ENCODE data around the gene ARFGAP3.
A peak's percentile ranks its signal among the peaks of the same experiment; 100 is the strongest.
"Not testable (repeated sequence)": the region's sequence is repeated elsewhere in the genome, so short reads cannot be mapped to it uniquely, and the experiment has no call there.

ARFGAP3 gene

DNA sequence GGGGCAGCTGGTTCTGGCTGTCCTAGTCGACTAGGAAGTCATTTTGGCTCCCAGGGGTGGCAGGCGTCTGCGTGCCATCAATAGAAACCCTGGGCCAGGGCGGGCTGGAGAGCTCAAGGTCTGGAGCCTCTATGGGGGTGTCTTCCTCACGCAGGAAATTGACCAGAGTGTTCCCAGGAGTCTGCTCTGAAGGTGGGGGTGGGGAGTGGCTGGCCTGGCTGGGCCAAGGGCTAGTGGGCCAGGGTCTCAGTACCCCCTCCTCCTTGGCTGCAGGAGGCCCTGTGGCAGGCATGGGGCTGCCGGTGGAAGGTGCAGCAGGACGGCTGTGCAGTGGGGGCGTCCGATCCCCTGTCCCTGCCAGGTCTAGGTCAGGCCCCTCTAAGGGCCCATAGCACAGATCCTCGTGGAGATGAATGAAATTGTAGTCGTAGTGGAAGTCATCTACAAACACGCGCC, 64.6 kb downstream of the ARFGAP3 start:
- DNase-seq: no peak

DNA sequence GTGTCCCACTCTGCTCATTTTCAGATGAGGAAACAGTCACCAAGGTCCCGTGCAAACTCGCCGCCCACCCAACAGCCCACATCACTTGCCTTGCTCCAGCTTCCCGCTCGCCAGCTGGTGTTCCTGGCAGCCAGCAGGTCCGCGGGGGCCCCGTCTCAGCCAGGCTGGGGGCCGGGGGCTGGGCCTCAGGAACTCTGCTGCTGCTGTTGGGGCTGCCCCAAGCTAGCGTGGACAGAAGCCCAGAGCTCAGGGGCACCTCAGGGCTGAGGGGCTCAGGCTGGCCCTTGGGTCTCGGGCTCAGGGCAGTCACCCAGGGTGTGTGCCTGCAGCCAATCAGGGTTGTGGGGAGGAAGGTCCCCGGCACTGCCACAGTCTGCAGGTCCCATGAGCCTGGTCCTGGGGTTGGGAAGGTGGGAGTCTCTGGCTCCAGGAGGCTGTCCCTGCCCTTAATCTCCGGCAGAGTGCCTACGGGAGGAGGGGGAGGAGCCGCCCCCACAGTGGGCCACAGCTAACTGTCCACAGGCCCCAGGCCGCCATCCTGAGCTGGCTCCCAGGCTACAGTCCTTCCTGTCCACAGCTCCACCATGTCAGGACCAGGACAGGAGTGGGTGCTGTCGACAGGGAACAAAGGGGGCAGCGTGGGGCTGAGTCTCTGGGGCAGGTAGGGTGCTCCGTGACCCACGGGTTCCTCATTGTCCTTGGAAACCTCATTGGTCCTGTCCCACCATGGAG, 65.2 kb downstream of the ARFGAP3 start:
- no peak for DNase-seq

DNA sequence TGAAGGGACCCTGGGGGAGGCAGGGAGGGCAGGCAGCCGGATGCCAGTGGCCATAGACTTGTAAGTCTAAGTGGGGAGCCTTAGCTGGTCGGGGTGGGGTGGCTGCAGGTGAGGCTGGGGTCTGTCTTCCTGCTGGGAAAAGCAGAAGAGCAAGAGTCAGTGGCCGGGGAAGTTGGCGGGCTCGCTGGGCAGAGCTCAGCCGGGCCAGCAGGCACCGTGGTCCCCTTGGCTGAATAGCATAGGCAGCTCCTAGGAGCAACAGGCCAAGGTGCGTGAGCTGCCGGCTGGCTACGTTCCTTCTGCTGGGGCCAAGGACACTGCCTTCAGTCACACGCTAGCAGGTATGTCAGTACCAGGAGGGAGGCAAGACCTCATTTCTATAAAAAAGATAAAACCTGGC, 68.6 kb downstream of the ARFGAP3 start:
- DNase-seq: no peak

DNA sequence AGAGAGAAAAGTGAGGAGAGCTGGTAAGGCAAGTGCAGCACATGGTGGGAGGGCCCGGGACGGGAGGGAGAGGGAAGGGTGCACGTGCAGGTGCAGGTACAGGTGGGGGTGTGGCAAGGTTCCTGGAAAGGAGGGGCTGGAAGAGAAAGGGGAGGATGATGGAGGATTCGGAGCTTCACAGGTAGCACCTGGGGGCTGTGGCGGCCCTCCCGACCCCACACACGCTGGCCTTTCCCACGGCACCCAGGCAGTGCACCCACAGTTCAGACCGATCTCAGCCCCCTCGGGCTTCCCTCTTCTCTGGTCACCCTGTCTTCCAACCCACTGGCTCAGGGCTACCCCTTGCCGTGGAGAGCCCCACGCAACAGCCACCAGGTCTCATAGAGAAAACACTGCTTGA, 69.1 kb downstream of the ARFGAP3 start:
- no peak for DNase-seq

DNA sequence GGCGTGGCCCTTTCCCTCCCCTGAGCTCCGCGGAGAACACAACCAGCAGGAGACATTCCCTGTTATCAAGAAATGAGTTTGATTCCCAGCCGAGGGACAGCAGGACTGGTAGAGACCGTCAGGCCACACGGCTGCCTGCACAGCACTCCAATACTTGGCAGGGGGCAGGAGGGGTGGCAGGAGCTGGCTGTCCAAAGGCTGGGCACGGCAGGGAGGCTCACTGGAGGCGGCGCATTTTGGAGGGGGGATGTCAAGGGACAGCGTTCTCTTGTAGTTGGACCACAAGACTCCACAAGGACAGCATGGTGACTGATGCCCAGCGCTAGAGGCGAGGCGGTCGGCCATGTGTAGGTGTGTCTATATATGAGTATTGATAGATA, 69.7 kb downstream of the ARFGAP3 start:
- DNase-seq: no peak

DNA sequence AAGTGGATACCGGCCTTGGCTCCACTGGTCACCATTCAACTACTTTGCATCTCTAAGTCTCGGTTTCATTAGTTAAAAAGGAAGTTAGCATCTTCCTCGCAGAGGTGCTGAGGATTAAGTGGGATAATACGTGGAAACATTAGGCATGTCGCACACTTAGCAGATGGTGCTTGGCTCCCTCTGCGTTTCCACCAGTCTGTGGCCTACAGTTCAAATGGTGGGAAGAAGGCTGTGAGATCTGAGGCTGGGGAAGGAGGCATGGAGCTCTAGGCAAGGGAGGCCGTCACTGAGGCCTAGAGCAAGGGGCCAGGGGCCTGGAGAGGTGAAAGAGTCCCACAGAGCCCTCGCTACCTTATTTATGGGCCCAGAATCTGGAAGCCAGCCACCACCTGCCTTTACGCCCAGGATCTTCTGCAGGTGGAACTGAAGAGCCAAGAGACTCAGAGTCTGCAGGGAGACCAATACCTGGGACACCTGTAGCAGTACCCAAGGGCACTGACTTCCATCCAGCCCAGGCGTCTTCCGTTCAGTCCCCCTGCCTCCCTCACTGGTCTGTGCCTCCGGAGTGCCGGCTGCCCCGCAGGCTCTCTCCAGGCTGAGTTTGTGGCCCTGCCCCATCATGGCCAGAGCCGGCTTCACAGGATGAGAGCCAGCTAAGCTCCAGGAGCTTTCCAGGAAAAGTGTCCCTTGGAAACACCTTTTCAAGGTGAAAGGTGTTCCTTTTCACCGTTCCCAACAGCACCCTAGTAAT, 70.3 kb downstream of the ARFGAP3 start:
- no peak for DNase-seq

DNA sequence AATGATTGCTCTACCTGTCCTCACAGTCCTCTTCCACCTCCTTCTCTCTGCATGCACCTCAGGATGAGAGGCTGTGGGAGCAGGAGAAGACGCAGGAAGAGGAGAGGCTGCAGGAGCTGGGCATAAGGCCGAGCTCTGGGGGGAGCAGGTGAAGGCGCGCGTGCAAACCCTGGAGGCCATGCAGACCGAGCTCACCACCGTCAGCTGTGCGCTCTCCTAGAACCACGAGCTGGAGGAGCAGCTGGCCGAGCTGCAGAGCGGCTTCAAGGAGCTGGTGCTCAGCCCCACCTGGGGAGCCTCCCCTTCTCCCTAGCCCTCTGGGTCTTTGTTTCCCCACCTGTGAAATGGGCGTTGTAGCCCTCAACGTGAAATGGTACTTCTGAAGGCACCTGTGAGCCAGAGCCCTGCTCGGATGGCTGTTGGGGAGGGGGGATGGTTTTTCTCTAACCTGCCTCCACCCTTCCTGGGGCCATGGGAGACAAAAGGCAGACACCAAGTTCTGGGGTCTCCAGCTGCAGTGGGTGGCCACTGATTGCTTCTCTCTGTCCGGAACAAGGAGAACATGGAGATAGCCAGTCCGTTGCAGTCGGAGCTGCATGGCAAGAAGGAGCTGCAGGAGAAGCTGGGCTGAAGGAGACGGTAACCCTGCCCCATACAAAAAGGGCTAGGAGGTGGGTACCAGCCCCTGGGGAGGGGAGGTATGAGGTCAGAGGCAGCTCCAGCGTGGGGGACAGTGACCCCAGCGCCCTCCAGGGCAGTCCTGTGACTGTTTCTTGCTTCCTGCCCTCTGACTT, 71.2 kb downstream of the ARFGAP3 start:
- DNase-seq: no peak

DNA sequence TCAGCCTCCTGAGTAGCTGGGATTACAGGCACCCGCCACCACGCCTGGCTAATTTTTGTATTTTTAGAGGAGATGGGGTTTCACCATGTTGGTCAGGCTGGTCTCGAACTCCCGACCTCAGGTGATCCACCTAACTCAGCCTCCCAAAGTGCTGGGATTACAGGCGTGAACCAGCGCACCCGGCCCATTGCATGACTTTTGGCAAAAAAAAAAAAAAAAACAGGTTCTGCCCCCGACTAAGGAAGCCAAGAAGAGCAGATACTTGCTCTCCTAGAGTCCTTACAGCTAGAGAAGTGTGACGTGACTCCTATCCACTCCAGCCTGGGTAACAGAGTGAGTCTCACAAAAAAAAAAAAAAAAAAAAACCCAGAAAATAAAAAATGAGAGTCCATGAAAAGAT, 74.8 kb downstream of the ARFGAP3 start:
- not testable (repeated sequence) for DNase-seq

DNA sequence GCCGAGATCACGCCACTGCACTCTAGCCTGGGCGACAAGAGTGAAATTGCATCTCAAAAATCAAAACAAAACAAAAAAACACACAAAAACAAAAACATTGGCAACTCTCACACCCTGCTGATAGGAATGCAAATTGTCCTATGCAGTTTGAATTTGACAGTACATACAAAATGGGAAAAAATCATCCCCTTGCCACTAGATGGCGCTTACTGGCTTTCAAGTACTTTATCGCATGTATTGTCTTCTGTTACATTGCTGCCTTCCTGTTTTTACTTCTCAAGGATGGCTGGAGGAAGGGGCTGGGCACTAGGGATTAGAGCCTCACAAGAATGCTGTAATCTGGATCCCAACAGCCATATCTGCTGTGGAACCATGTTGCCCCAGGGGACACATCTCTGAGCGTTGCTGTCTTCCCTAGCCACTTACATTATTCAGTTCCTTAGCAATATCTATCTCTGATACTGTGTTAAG, 77.0 kb downstream of the ARFGAP3 start:
- DNase-seq: peak; percentile 92

DNA sequence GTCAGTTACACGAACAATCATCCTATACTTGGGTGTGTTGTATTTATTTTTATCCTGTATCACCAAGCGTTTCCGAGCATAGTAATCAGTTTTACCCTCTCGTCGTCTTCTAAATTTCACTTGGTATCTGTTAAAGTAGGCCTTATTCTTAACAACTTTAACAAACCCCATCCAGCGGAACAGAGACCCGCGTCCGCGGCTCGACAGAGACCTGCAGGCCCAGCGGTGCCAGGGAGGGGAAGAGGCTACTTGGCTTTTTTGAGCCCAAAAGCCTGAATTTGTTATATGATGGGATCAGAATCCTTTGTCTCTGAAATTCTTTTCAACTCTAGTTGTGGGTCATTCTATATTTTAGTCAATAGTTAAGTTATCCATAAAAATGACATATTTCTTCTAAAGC, 79.9 kb downstream of the ARFGAP3 start:
- no peak for DNase-seq

DNA sequence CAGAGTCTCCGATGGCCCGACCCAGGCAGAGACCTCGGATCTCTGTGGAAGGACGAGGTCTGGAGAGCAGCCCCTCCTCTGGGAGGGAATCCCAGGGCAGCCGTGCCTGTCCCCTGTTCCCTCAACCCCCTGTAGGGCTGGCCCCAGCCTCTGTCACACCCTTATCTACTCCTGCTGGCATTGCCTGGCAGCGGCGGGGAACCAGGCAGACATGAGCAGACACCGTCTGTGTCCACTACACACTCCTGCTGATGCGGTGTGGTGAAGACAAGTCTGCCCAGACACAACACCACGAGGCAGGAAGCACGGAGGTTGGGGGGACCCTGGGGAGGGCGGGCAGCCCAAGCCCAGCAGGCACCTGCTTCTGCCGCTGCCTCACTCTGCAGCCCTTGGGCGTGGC, 83.9 kb downstream of the ARFGAP3 start:
- no peak for DNase-seq

DNA sequence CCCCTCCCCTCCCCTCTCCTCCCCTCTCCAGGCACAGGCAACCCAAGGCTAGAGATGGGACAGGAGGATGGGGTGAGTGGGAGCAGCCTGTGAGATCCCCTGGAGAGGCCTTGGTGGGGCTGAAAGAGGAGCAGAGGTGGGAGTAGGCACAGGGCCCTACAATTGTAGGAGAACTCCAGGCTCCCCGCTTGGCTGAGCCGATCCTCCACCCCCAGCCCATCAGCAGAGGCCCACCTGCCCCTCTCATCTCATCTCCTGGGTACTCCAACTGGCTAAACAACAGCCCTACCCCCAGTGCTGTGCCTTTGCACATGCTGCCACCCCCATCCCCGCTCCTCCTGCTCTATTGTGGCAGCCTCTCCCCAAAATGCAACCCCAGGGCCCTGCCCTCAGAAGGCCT, 84.4 kb downstream of the ARFGAP3 start:
- no peak for DNase-seq

DNA sequence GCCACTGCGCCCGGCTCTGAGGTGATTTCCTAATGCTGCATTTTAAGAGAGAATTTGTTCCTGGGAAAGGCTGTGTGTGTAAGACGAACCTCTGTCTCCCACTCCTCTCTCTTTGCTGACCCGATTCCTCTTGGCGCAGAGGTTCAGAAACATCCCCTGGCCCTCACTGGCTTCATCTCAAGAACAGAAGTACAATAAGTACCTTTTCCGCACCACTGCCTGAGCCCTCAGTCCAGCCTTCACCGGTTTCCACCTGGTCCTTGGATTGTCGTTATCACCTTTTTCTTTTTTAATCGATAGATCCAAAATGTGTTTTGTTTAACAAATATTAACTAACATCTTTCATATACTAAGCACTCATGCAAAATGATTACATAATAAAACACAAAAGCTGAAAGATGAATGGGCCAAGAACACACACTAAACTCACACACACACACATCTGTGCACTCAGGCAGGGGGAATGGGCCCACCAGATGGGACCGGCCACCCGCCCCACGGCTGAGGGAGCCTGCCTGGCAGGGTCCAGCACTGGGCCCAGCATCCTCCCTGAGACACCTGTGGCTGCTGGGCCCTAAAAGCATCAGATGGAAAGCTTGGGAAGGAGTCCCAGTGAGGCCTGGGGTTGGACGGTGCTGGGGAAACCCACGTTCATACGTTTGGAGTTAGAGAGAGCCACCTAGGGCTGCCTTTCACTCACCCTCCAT, 86.0 kb downstream of the ARFGAP3 start:
- DNase-seq: no peak

DNA sequence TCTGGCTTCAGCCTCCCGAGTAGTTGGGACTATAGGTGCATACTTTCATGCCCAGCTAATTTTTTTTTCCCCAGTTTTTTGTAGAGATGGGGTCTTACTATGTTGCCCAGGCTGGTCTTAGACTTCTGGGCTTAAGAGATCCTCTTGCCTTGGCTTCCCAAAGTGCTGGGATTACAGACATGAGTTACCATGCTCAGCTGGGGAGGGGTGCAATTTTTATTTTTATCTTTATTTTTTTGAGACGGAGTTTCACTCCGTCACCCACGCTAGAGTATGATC, 86.7 kb downstream of the ARFGAP3 start:
- DNase-seq: no peak

DNA sequence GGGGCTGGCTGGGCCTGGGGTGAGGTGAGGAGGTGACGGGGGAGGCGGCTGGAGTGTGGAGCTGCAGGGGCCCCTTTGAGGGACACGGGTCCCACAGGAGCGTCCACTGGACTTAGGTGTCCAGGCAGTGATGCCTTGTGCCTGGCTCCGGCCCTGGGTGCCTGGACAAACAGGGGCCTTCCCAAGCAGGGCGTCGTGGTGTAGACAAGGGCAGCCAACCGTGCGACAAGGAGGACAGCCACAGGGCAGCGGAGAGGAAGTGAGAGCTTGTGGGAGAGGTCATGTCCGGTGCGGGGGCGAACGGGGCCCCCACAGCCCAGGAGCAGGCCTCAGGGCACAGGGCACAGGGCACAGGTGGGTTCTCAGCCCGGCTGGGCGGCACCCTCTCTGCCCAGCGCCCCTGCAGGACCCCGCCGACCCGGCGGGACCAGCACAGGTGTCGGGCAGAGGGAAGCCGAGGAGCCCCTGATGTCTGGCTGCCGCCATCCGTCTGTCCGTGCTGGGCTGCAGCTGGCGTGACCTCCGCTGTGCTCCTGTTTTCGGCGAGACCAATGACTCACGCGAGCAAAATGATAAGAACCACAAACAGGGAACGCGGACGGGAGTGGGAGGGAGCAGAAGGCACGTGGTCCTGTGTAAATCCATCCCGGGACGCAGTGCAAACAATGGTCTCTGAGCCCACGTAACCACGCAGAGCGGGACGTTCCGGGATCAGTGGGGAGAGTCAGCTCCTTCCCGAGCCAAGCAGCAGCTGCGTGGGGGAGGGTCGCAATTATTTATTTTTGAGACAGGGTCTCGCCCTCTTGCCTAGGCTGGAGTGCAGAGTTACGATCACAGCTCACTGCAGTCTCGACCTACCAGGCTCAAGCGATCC, 87.3 kb downstream of the ARFGAP3 start:
- peak; percentile 63 for DNase-seq

DNA sequence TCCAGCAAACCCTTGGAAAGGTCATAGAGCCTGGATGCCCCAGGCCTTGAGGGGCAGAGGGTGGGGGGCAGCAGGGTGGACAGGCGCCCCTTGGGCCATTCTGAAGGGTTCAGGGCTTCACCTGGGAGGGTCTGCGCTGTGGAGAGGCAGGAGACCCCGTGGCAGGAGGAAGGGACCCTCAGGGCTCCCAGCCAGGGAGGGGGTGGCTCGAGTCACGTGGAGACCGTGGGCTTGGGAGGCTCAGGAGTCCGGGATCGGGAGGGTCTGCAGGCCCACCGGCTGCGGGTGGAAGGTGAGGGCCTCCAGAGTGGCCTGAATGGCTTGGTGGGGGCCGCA, 87.9 kb downstream of the ARFGAP3 start:
- no peak for DNase-seq

DNA sequence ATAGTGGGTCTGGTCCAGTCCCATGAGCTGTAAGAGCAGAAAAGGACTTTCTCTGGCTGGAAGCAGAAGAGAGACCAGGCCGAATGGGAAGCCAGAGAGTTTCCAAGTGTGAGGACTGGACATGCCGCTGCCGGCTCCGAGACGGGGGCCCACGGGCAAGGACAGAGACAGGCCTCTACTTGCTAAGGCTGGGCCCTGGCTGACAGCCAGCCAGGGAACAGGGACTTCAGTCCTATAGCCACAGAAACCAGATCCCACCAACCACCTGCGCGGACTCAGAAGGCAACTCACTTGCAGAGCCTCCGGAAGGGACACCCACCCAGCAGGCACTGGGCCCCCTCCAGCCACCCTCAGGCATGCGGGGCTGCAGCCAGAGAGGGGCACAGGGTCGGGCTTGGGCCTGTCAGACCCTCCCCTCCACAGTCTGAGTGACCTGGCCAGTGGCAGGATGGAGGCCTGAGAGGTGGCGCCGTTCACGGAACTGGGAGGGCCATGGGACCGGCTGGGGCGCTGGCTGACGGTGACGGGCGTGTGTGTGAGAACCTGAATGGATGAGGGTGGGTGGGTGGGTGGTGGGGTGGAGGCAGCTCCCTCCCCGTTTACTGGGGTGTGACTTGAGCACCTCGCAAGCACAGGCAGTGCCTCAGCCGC, 88.6 kb downstream of the ARFGAP3 start:
- no peak for DNase-seq

DNA sequence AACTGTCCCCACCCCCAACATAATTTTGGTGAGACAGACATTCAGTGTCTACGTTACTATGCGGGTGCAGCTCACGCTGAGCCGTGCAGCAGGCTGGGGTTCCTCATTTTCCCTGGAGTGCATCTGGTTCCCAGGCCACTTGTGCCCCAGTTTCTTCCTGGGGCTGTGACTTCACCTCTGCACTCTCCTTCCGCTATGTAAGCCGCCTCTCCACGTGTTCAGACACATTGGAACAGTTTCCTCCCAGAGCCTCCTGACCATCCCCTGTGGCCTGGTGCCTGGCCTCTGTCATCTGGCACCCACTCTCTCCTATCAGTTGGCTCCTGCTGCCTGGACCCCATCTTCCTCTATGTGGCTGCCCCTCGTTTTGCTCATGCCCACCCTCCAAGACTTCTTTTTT, 90.2 kb downstream of the ARFGAP3 start:
- no peak for DNase-seq

DNA sequence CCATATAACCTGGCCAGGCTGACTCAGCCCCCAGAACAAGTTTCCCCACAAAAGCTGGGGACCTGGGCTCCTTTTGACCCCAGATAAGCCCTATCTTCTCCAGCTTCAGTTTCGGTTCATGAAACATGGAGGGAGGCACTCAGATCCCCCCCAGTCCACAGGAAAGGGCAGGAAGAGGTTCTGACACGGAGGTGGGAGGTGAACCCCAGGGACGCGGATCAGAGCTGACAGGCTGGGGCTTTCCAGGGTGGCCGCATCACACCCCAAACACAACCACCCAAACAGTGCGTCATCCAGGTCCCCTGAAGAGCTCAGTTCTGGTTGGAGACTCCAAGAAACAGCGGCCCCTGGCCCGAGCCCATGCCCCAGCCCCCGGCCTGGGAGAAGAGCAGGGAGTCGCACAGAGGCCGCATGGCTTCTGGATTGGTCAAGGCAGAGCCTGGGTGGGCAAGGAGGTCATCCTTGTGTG, 92.1 kb downstream of the ARFGAP3 start:
- DNase-seq: no peak

DNA sequence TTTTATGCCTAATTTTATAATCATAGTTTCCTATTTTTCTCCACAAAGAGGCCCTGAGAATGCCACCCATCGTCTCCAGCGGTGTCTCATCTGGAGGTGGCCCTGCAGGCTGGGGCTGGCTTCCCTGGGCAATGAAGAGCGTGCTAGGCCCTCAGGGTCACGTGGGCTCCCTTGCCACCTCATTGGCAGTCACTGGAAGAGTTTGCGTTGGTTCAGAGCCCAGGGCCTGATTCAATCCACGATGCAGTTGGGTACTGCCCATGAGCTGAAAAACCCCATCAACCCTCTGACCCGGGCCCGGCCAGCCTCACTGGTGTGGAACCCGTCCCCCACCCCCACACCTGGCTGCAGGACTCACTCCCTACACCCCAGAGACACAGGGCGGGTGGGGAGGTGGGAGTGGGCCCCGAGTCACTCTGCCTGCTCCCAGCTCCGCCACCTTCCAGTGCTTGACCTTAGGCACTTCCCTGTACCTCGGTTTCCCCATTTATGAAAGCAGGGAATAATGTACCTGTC, 93.0 kb downstream of the ARFGAP3 start:
- DNase-seq: no peak

DNA sequence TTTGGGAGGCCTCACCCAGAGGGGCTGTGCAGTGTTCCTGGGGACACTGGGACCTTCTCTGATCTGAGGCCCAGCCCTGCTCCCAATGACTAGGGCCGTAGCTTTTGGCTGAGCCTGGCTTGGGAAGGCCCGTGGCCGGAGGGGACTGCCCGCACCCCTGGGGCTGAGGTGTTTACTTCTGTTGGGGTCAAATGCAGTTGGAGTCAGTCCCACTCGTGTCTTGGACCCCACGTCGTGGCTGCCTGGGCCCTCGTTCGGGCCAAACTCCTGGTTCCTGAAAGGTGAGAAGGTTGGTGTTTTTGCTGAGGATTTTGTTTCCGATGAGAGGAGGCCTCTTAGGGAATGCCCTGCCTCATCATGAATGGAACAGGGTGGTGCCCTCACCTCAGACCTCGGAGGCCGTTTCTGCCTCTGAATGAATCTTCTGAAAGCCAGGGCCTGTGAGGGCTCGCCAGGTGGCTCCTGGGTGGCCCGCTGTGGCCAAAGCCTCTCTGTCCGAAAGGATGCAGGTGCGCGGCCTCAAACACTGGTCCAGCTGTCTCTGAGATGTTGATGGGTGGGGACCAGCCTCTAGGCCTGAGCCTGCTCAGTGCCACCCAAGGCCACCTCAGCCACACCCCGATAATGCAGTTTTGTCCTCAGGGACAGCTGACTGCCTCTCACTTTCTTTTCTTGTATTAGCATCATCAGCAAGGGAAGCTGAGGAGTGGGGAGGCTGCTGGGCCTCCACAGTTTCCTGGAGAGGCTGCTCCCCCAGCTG, 96.1 kb downstream of the ARFGAP3 start:
- no peak for DNase-seq

Measured in OCI-M1 (cell line).